Stomach (tissue), 4 donors: ENCODE results near the gene MAMDC2.

Experiments used
- EP300 ChIP-seq: sonication (generic); formaldehyde crosslinking; IDR thresholded peaks from one replicate; pipeline ENCODE4 v1.6.1; 2017; ENCODE audit warnings: antibody characterized with exemption
- POLR2A ChIP-seq, 4 donors: fragments of 450-650 bp; IDR thresholded peaks; one replicate each; pipeline ENCODE4 v1.6.1; 2016; ENCODE audit warnings: antibody characterized with exemption in 4 of 4, control low read depth in 2 of 4, mild to moderate bottlenecking in 1 of 4, moderate library complexity in 1 of 4
- TF ChIP-seq, protein P1 (sequence below), 7 experiments: fragments of 450-650 bp in 4 of 7; fragments of 200-600 bp in 3 of 7; sonication (generic) in 3 of 7; IDR thresholded peaks; one replicate each; pipeline ENCODE4 v1.5.1; 2016 to 2019; ENCODE audit warnings: antibody characterized with exemption in 7 of 7, control low read depth in 2 of 7, mild to moderate bottlenecking in 1 of 7

DNA sequence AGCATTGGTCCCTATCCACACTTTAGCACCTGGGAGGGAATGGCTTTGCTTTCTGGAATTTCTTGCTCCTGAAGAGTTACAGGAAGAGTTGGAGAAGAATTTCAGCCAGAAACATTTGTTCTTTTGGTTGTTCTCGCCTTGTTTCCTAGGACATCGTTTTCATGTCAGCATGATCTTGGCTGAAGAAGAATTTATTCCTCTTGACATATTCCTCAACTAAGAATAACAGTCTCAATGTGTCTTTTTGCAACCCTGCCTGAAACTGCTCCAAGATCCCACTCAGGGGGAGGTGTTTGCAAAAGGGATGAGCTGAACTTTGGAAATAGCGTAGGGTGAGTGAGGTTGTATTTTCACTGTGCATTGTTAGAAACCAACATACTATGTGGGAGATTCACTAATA, 26.1 kb downstream of the MAMDC2 start:
- no peak for TF ChIP-seq EP300
- TF ChIP-seq, protein P1, sequence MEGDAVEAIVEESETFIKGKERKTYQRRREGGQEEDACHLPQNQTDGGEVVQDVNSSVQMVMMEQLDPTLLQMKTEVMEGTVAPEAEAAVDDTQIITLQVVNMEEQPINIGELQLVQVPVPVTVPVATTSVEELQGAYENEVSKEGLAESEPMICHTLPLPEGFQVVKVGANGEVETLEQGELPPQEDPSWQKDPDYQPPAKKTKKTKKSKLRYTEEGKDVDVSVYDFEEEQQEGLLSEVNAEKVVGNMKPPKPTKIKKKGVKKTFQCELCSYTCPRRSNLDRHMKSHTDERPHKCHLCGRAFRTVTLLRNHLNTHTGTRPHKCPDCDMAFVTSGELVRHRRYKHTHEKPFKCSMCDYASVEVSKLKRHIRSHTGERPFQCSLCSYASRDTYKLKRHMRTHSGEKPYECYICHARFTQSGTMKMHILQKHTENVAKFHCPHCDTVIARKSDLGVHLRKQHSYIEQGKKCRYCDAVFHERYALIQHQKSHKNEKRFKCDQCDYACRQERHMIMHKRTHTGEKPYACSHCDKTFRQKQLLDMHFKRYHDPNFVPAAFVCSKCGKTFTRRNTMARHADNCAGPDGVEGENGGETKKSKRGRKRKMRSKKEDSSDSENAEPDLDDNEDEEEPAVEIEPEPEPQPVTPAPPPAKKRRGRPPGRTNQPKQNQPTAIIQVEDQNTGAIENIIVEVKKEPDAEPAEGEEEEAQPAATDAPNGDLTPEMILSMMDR (IDR thresholded peaks at IDR 0.05), result no peak
- no peak for TF ChIP-seq POLR2A (IDR thresholded peaks at IDR 0.05)
